ENCODE results near the gene GRWD1. TPM values are rescaled to one million over a fixed set of nuclear protein-coding genes. Genes with fewer than 3 reads are reported as not detected.

GRWD1 gene
- total RNA-seq, 1 donor from 2014 or later = 89.1 TPM

- no peak for DNase-seq
- Mint-ChIP-seq H3K27me3 (peaks cover 21% of the 10 kb centered on the region), H3K36me3 (ENCODE audit: low read depth) (no peaks in the 10 kb centered on the region), H3K4me3 (peak overlapping the region; percentile 32), H3K27ac (no peak overlapping the region), H3K9me3 (no peaks in the 10 kb centered on the region), H3K4me1 (peaks cover 27% of the 10 kb centered on the region)
- intact Hi-C loops (cut with micrococcal nuclease) = no loop called here
These were observed 31.8 kb upstream of the GRWD1 start for GRCh38 chr19:48413879-48414587.

GRCh38 chr19:48415395-48415794 lies 30.4 kb upstream of the GRWD1 start:
- peak; percentile 89 for DNase-seq
- Mint-ChIP-seq H3K4me1 (peaks cover 29% of the 10 kb centered on the region), H3K27me3 (peaks cover 21% of the 10 kb centered on the region), H3K36me3 (ENCODE audit: low read depth) (no peaks in the 10 kb centered on the region), H3K4me3 (peak overlapping the region; percentile 66), H3K27ac (no peak overlapping the region), H3K9me3 (no peaks in the 10 kb centered on the region)
- intact Hi-C loops (cut with micrococcal nuclease) = loop anchor here (1.0 kb wide), 1 partner anchor 16 kb away; no protein-coding TSS in a partner anchor

- intact Hi-C loops (cut with micrococcal nuclease) = loop anchor here (1.0 kb wide), 1 partner anchor 17 kb away; no protein-coding TSS in a partner anchor
- Mint-ChIP-seq H3K36me3 (ENCODE audit: low read depth) (no peaks in the 10 kb centered on the region), H3K27ac (no peak overlapping the region), H3K4me3 (peak overlapping the region; percentile 66), H3K4me1 (peaks cover 29% of the 10 kb centered on the region), H3K9me3 (no peaks in the 10 kb centered on the region), H3K27me3 (peaks cover 21% of the 10 kb centered on the region)
- DNase-seq = no peak
These were observed 30.0 kb upstream of the GRWD1 start for GRCh38 chr19:48415806-48416221.

GRCh38 chr19:48417421-48417820 lies 28.4 kb upstream of the GRWD1 start:
- H3K36me3 Mint-ChIP-seq (ENCODE audit: low read depth) = no peaks in the 10 kb centered on the region
- no peak overlapping the region for H3K4me3 Mint-ChIP-seq
- intact Hi-C loops (cut with micrococcal nuclease) = no loop called here
- peaks cover 21% of the 10 kb centered on the region for H3K27me3 Mint-ChIP-seq
- no peaks in the 10 kb centered on the region for H3K9me3 Mint-ChIP-seq
- DNase-seq = no peak
- peaks cover 29% of the 10 kb centered on the region for H3K4me1 Mint-ChIP-seq
- H3K27ac Mint-ChIP-seq = no peak overlapping the region

- Mint-ChIP-seq H3K36me3 (ENCODE audit: low read depth) (no peaks in the 10 kb centered on the region), H3K4me3 (peak overlapping the region; percentile 59), H3K27ac (peak overlapping the region; percentile 83), H3K4me1 (peaks cover 29% of the 10 kb centered on the region), H3K27me3 (peaks cover 19% of the 10 kb centered on the region), H3K9me3 (no peaks in the 10 kb centered on the region)
- intact Hi-C loops (cut with micrococcal nuclease) = loop anchor here (1.0 to 2.0 kb wide), 2 partner anchors 26 to 54 kb away; partner anchors contain the start of genes GRWD1 and SYNGR4
- DNase-seq = peak; percentile 68
These were observed 27.3 kb upstream of the GRWD1 start for GRCh38 chr19:48418317-48419064.

GRCh38 chr19:48419158-48419920 lies 26.4 kb upstream of the GRWD1 start:
- Mint-ChIP-seq H3K9me3 (no peaks in the 10 kb centered on the region), H3K27ac (peak overlapping the region; percentile 83), H3K36me3 (ENCODE audit: low read depth) (no peaks in the 10 kb centered on the region), H3K4me1 (peaks cover 24% of the 10 kb centered on the region), H3K27me3 (peaks cover 13% of the 10 kb centered on the region), H3K4me3 (peak overlapping the region; percentile 59)
- peak; percentile 92 for DNase-seq
- intact Hi-C loops (cut with micrococcal nuclease) = loop anchor here (1.0 to 2.0 kb wide), 2 partner anchors 25 to 55 kb away; partner anchors contain the start of genes GRWD1 and SYNGR4

GRCh38 chr19:48421548-48421947 lies 24.2 kb upstream of the GRWD1 start:
- H3K4me3 Mint-ChIP-seq = no peak overlapping the region
- no peaks in the 10 kb centered on the region for H3K36me3 Mint-ChIP-seq (ENCODE audit: low read depth)
- H3K27me3 Mint-ChIP-seq = peaks cover 2% of the 10 kb centered on the region
- H3K27ac Mint-ChIP-seq = no peak overlapping the region
- intact Hi-C loops (cut with micrococcal nuclease) = no loop called here
- no peaks in the 10 kb centered on the region for H3K9me3 Mint-ChIP-seq
- H3K4me1 Mint-ChIP-seq = peaks cover 19% of the 10 kb centered on the region
- DNase-seq = no peak

GRCh38 chr19:48424694-48425219 lies 21.0 kb upstream of the GRWD1 start:
- DNase-seq = no peak
- peak overlapping the region; percentile 22 for H3K4me3 Mint-ChIP-seq
- no peaks in the 10 kb centered on the region for H3K9me3 Mint-ChIP-seq
- H3K27ac Mint-ChIP-seq = peak overlapping the region; percentile 35
- intact Hi-C loops (cut with micrococcal nuclease) = no loop called here
- H3K36me3 Mint-ChIP-seq (ENCODE audit: low read depth) = no peaks in the 10 kb centered on the region
- peaks cover 2% of the 10 kb centered on the region for H3K27me3 Mint-ChIP-seq
- peaks cover 5% of the 10 kb centered on the region for H3K4me1 Mint-ChIP-seq

GRCh38 chr19:48428670-48429069 lies 17.1 kb upstream of the GRWD1 start:
- DNase-seq = no peak
- intact Hi-C loops (cut with micrococcal nuclease) = no loop called here
- H3K27ac Mint-ChIP-seq = no peak overlapping the region
- no peak overlapping the region for H3K4me3 Mint-ChIP-seq
- no peaks in the 10 kb centered on the region for H3K9me3 Mint-ChIP-seq
- no peaks in the 10 kb centered on the region for H3K36me3 Mint-ChIP-seq (ENCODE audit: low read depth)
- peaks cover 5% of the 10 kb centered on the region for H3K4me1 Mint-ChIP-seq
- peaks cover 6% of the 10 kb centered on the region for H3K27me3 Mint-ChIP-seq

GRCh38 chr19:48433337-48433736 lies 12.4 kb upstream of the GRWD1 start:
- Mint-ChIP-seq H3K4me1 (no peaks in the 10 kb centered on the region), H3K27me3 (peaks cover 22% of the 10 kb centered on the region), H3K9me3 (no peaks in the 10 kb centered on the region), H3K4me3 (no peak overlapping the region), H3K27ac (no peak overlapping the region), H3K36me3 (ENCODE audit: low read depth) (no peaks in the 10 kb centered on the region)
- intact Hi-C loops (cut with micrococcal nuclease) = no loop called here
- DNase-seq = no peak

GRCh38 chr19:48436586-48436985 lies 9.2 kb upstream of the GRWD1 start:
- H3K9me3 Mint-ChIP-seq = no peaks in the 10 kb centered on the region
- no peaks in the 10 kb centered on the region for H3K36me3 Mint-ChIP-seq (ENCODE audit: low read depth)
- no peak overlapping the region for H3K27ac Mint-ChIP-seq
- intact Hi-C loops (cut with micrococcal nuclease) = no loop called here
- H3K4me3 Mint-ChIP-seq = no peak overlapping the region
- H3K4me1 Mint-ChIP-seq = no peaks in the 10 kb centered on the region
- no peak for DNase-seq
- H3K27me3 Mint-ChIP-seq = peaks cover 25% of the 10 kb centered on the region

- DNase-seq = no peak
- H3K4me3 Mint-ChIP-seq = peak overlapping the region; percentile 61
- peaks cover 18% of the 10 kb centered on the region for H3K4me1 Mint-ChIP-seq
- no peaks in the 10 kb centered on the region for H3K9me3 Mint-ChIP-seq
- H3K36me3 Mint-ChIP-seq (ENCODE audit: low read depth) = peaks cover 9% of the 10 kb centered on the region
- H3K27me3 Mint-ChIP-seq = peaks cover 38% of the 10 kb centered on the region
- intact Hi-C loops (cut with micrococcal nuclease) = no loop called here
- H3K27ac Mint-ChIP-seq = no peak overlapping the region
These were observed 4.3 kb upstream of the GRWD1 start for GRCh38 chr19:48441360-48442050.

Data from activated CD4-positive, alpha-beta T cell treated with anti-CD3 and anti-CD28 coated beads, Interleukin-2, amount 10 ng/mL, durations not matched to agents 24 days and 14 days (primary cell).